HepG2 (cell line): ENCODE measurements around the gene IGFN1. TPM values are rescaled to one million over a fixed set of nuclear protein-coding genes. Genes with fewer than 3 reads are reported as not detected.

Experiments
- AHR ChIP-seq: IDR thresholded peaks from 2 replicates; pipeline ENCODE4 v1.6.1; 2018; ENCODE audit warnings: missing genetic modification reagents, missing compliant biosample characterization
- ARHGAP35 ChIP-seq: sonication (generic); formaldehyde crosslinking; IDR thresholded peaks from 2 replicates; pipeline ENCODE4 v1.9.0; 2022; ENCODE audit warnings: mild to moderate bottlenecking, inconsistent platforms, moderate library complexity, missing genetic modification reagents, borderline replicate concordance
- ATF6 ChIP-seq: sonication (generic); formaldehyde crosslinking; conservative IDR thresholded peaks from 2 replicates; pipeline ENCODE4 v1.4.0; 2020; ENCODE audit warnings: missing genetic modification reagents
- BRCA1 ChIP-seq: sonication (generic); formaldehyde crosslinking; IDR thresholded peaks from 2 replicates; pipeline ENCODE4 v1.4.0; 2020; ENCODE audit warnings: missing genetic modification reagents
- CEBPG ChIP-seq: IDR thresholded peaks from 2 replicates; pipeline ENCODE4 v1.6.1; 2016
- HBP1 ChIP-seq: IDR thresholded peaks from 2 replicates; pipeline ENCODE4 v1.6.1; 2016; ENCODE audit warnings: low read depth, control low read depth
- HES4 ChIP-seq: sonication (generic); formaldehyde crosslinking; IDR thresholded peaks from 2 replicates; pipeline ENCODE4 v1.9.0; 2021; ENCODE audit warnings: mild to moderate bottlenecking, missing genetic modification reagents, borderline replicate concordance
- LCORL ChIP-seq, 2 experiments: fragments of 450-650 bp in 1 of 2; sonication (generic) in 1 of 2; formaldehyde crosslinking in 1 of 2; IDR thresholded peaks; 2 replicates each; pipeline versions ENCODE4 v1.5.0 to v1.6.1; 2017 to 2020; ENCODE audit warnings: antibody characterized with exemption in 1 of 2, missing genetic modification reagents in 1 of 2
- MATR3 ChIP-seq: sonication (generic); formaldehyde crosslinking; IDR thresholded peaks from 2 replicates; pipeline ENCODE4 v1.4.0; 2020; ENCODE audit warnings: missing genetic modification reagents
- NFKBIZ ChIP-seq: IDR thresholded peaks from 2 replicates; pipeline ENCODE4 v1.6.1; 2018; ENCODE audit warnings: missing genetic modification reagents, missing compliant biosample characterization
- PRDM15 ChIP-seq: sonication (generic); formaldehyde crosslinking; IDR thresholded peaks from 2 replicates; pipeline ENCODE4 v1.4.0; 2020; ENCODE audit warnings: missing genetic modification reagents
- RXRA ChIP-seq: sonication (generic); formaldehyde crosslinking; IDR thresholded peaks from 2 replicates; pipeline ENCODE4 v1.5.1; 2020; ENCODE audit warnings: missing genetic modification reagents
- SMARCC2 ChIP-seq: fragments of 450-650 bp; IDR thresholded peaks from 2 replicates; pipeline ENCODE4 v1.6.1; 2017; ENCODE audit warnings: antibody characterized with exemption, mild to moderate bottlenecking
- TEAD2 ChIP-seq: sonication (generic); formaldehyde crosslinking; IDR thresholded peaks from 2 replicates; pipeline ENCODE4 v1.9.0; 2021; ENCODE audit warnings: missing genetic modification reagents
- ZNF20 ChIP-seq: sonication (generic); formaldehyde crosslinking; IDR thresholded peaks from 2 replicates; pipeline ENCODE4 v1.4.0; 2020; ENCODE audit warnings: mild to moderate bottlenecking, moderate library complexity, missing genetic modification reagents
- ZNF556 ChIP-seq: sonication (generic); formaldehyde crosslinking; IDR thresholded peaks from 2 replicates; pipeline ENCODE4 v1.4.0; 2020; ENCODE audit warnings: mild to moderate bottlenecking, missing genetic modification reagents, borderline replicate concordance
- ZNF609 ChIP-seq: sonication (generic); formaldehyde crosslinking; IDR thresholded peaks from 2 replicates; pipeline ENCODE4 v1.4.0; 2020; ENCODE audit warnings: mild to moderate bottlenecking, missing genetic modification reagents, borderline replicate concordance
- ZNF788 ChIP-seq: sonication (generic); formaldehyde crosslinking; IDR thresholded peaks from 2 replicates; pipeline ENCODE4 v1.5.0; 2020; ENCODE audit warnings: mild to moderate bottlenecking, missing genetic modification reagents, borderline replicate concordance
- polyA plus RNA-seq, 8 experiments: library from polyadenylated mRNA; depleted of rRNA in 3 of 8; stranded (reverse) in 7 of 8; unstranded in 1 of 8; fragments of >200 nt; fragmentation: Illumina TruSeq in 4 of 8; extraction: Trizol in 4 of 8; gene quantifications; 2 replicates each; pipeline versions ENCODE4 v1.2.1 to v1.2.3, GENCODE V29; 2011 to 2016; ENCODE audit warnings: low read depth in 4 of 8, missing spikeins in 1 of 8, mixed read lengths in 1 of 8; ENCODE audit not compliant: insufficient read depth in 1 of 8
- total RNA-seq, 5 experiments: library from RNA; depleted of rRNA; stranded (reverse); fragments of >200 nt; fragmentation: Illumina TruSeq; extraction: Trizol; gene quantifications; 2 replicates each; pipeline ENCODE4 v1.2.3, GENCODE V29; 2016; ENCODE audit warnings: low read depth in 1 of 5

IGFN1 gene
- total and polyA plus RNA-seq, 2 of the 13 experiments (the other 11 are each of a cell fraction or from before 2014, with no cell fraction given): 0.04 to 0.05 TPM

- TF ChIP-seq AHR (CRISPR knock-in tag) (no peak; the same call in 1 of the 2 replicates), HES4 (no peak), ZNF20 (CRISPR knock-in tag) (no peak), ATF6 (no peak), CEBPG (CRISPR knock-in tag) (peak; percentile 99), NFKBIZ (CRISPR knock-in tag) (0 out of 2 replicates have a peak, but pooled peaks have one; percentile 74), PRDM15 (CRISPR knock-in tag) (peak; percentile 81), TEAD2 (no peak), LCORL (IDR thresholded peaks at IDR 0.05) (no peak), LCORL (CRISPR knock-in tag; IDR thresholded peaks at IDR 0.05) (peak; percentile 98), SMARCC2 (no peak), ZNF788 (CRISPR knock-in tag) (peak; percentile 68; the same call in 1 of the 2 replicates), ZNF556 (peak; percentile 75), BRCA1 (CRISPR knock-in tag) (0 out of 2 replicates have a peak, but pooled peaks have one; percentile 45), HBP1 (CRISPR knock-in tag) (peak; percentile 62; the same call in 1 of the 2 replicates), RXRA (CRISPR knock-in tag) (peak; percentile 93), MATR3 (no peak), ZNF609 (peak; percentile 95), ARHGAP35 (CRISPR knock-in tag) (0 out of 2 replicates have a peak, but pooled peaks have one; percentile 4)
Measured at GRCh38 chr1:201170533-201171062, 20.0 kb upstream of the IGFN1 start (continued).
